ENCODE data around the gene GNB5. TPM values are rescaled to one million over a fixed set of nuclear protein-coding genes. Genes with fewer than 3 reads are reported as not detected.

Gene GNB5
- total RNA-seq, 3 donors from 2014 or later, result 5.5 to 23.0 (median 6.3) TPM

DNA sequence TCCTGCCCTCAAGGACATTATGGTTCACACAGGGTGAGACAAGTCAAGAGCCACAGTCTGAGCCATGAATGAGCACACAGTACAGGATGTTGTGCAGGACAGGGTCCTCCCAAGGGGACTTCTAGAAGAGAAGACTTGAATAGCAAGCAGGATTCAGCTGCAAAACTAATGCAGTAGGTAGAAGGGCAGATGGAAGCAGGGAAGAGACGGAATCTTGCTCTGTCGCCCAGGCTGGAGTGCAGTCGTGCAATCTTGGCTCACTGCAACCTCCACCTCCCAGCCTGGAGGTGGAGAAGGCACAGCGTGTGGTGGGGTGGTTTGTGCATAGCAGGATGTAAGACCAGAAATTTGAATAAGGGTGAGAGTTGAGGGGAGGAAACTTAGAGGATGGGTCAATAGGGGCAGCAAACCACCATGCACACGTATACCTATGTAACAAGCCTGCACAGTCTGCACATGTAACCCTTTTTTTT is 86.6 kb downstream of the GNB5 start:
- ATAC-seq, result no peak
- H3K9me3 ChIP-seq, result no peaks in the 10 kb centered on the region
- intact Hi-C loops (cut with DNase I, micrococcal nuclease), result no loop called here
- H3K4me3 ChIP-seq, result no peak overlapping the region
- no peaks in the 10 kb centered on the region for H3K36me3 ChIP-seq (ENCODE audit: low read depth)
- H3K4me1 ChIP-seq (ENCODE audit: low read depth), result no peaks in the 10 kb centered on the region
- no peak for DNase-seq
- TF ChIP-seq, protein P1, sequence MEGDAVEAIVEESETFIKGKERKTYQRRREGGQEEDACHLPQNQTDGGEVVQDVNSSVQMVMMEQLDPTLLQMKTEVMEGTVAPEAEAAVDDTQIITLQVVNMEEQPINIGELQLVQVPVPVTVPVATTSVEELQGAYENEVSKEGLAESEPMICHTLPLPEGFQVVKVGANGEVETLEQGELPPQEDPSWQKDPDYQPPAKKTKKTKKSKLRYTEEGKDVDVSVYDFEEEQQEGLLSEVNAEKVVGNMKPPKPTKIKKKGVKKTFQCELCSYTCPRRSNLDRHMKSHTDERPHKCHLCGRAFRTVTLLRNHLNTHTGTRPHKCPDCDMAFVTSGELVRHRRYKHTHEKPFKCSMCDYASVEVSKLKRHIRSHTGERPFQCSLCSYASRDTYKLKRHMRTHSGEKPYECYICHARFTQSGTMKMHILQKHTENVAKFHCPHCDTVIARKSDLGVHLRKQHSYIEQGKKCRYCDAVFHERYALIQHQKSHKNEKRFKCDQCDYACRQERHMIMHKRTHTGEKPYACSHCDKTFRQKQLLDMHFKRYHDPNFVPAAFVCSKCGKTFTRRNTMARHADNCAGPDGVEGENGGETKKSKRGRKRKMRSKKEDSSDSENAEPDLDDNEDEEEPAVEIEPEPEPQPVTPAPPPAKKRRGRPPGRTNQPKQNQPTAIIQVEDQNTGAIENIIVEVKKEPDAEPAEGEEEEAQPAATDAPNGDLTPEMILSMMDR (IDR thresholded peaks at IDR 0.05), result no peak

DNA sequence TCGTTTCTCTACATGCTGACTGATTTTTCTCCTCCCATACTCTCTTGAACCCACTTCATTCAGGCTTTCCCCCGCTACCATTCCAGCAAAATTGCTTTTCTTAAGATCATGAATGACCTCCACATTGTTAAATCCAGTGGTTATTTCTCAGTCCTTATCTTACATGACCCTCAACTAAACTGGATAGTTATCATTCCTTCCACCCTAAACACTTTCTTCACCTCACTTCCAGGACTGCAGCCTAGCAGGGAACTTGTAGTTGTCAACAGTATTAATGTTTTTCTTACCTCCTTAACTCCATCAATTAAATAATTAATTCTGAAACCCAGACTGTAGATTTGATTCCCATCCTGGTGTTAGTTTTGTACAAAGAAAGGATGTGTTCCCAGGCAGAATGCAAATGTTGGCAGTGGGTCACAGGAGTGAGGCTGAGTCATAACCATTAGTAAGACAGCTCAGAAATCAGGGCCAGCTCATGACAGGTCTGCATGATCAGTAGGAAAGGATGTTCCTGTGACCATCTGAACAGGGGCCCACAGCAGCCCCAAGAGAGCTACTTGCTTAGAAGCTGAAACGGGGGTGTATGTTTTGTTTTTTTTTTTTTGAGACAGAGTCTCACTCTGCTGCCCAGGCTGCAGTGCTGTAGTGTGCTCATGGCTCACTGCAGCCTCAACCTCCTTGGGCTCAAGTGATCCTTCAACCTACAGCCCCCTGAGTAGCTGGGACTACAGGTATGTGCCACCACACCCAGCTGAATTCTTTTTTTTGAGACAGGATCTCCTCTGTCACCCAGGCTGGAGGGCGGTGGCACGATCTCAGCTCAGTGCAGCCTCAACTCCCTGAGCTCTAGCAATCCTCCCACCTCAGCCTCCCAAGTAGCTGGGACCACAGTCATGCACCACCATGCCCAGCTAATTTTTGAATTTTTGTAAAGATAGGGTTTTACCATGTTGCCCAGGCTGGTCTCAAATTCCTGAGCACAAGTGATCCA is 87.7 kb downstream of the GNB5 start:
- Histone ChIP-seq H3K4me3 (no peak overlapping the region), H3K9me3 (no peaks in the 10 kb centered on the region), H3K4me1 (ENCODE audit: low read depth) (no peaks in the 10 kb centered on the region), H3K36me3 (ENCODE audit: low read depth) (no peaks in the 10 kb centered on the region)
- TF ChIP-seq, protein P1 (IDR thresholded peaks at IDR 0.05), result no peak
- ATAC-seq (peak; percentile 69), DNase-seq (no peak)
- intact Hi-C loops (cut with DNase I, micrococcal nuclease), result no loop called here

DNA sequence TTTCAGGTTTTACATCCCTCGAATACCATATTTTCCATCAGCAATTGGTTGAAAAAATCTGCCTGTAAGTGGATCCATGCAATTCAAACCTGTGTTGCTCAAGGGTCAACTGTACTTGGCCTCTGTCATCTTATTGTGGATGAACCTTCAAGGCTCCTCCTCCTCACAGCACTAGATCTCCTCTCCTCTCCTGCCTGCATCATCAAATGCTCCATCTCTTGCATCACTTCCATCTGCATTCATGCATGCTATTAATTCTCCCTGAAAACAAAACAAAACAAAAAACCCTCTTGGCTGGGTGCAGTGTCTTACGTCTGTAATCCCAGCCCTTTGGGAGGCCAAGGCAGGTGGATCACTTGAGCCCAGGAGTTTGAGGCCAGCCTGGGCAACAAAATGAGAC is 88.7 kb downstream of the GNB5 start:
- TF ChIP-seq, protein P1 (IDR thresholded peaks at IDR 0.05), result no peak
- H3K4me1 ChIP-seq (ENCODE audit: low read depth), result no peaks in the 10 kb centered on the region
- ATAC-seq, result no peak

DNA sequence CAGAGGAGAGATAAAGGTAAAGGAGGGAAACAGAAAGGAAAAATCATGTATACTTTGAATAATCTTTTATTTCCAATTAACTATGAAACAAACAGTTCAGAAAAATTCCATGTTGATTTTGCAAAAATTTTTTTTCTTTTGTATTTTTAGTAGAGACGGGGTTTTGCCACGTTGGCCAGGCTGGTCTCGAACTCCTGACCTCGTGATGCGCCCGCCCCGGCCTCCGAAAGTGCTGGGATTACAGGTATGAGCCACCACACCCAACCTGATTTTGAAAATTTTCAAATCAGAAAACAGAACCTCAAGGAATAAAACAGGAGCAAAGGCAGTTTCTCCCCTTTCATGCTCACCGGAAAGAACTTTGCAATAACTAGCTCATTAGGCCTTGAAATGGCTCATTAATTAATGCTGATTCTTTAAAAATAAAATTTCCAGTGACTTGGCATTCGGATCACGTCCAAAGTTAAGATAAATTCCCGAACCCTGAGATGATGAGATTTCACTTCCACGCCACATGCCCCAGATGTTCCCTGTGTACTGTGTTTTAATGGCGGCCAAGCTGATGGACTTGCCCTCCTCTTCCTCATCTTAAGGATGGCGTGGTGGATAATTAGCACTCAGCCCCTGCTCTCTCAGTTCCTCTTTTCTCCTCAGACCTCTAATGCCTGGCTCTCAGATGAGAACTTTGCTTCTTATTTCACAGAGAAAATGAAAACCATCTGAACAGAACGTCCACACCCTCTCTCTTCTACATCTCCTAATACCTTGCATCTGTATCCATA is 89.5 kb downstream of the GNB5 start:
- no peak for DNase-seq
- TF ChIP-seq, protein P1 (IDR thresholded peaks at IDR 0.05), result no peak
- Histone ChIP-seq H3K9me3 (no peaks in the 10 kb centered on the region), H3K4me3 (no peak overlapping the region), H3K4me1 (ENCODE audit: low read depth) (no peaks in the 10 kb centered on the region), H3K36me3 (ENCODE audit: low read depth) (no peaks in the 10 kb centered on the region)
- no peak for ATAC-seq
- intact Hi-C loops (cut with DNase I, micrococcal nuclease), result no loop called here

More for the DNA sequence above, 88.7 kb downstream of the GNB5 start:
- no peaks in the 10 kb centered on the region for H3K36me3 ChIP-seq (ENCODE audit: low read depth)
- no peaks in the 10 kb centered on the region for H3K9me3 ChIP-seq
- no peak overlapping the region for H3K4me3 ChIP-seq
- intact Hi-C loops (cut with DNase I, micrococcal nuclease), result no loop called here
- no peak for DNase-seq

DNA sequence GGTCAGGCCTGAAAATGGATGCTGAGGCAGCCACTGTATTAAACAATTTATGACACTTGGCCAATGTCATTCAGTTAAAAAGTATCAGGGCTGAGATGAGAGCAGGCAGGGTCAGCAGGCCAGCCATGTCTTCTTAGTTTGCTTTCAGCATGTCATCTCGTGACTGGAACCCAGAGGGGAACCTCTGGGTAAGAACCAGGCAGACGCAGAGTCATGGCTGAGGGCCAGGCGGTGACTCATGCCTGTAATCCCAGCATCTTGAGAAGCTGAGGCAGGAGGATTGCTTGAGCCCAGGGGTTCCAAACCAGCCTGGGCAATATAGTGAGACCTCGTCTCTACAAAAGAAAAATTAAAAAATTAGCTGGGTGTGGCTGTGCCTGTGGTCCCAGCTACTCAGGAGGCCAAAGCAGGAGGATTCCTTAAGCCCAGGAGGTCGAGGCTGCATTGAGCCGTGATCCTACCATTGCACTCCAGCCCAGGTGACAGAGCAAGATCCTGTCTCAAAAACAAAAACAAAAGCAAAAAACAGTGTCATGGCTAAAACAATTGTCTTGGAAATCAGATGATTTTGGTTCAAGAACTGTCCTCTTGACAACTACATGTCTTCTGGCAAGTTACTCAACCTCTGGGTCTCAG is 90.3 kb downstream of the GNB5 start:
- no peaks in the 10 kb centered on the region for H3K4me1 ChIP-seq (ENCODE audit: low read depth)
- intact Hi-C loops (cut with DNase I, micrococcal nuclease), result no loop called here
- no peaks in the 10 kb centered on the region for H3K9me3 ChIP-seq
- peak; percentile 74 to 83 (median 78) for DNase-seq
- no peaks in the 10 kb centered on the region for H3K36me3 ChIP-seq (ENCODE audit: low read depth)
- ATAC-seq, result no peak
- H3K4me3 ChIP-seq, result no peak overlapping the region
- TF ChIP-seq, protein P1 (IDR thresholded peaks at IDR 0.05), result no peak

All from mucosa of descending colon (tissue), 3 donors.